GM20000 (cell line): ENCODE data around the gene CCR6.
A peak's percentile ranks its signal among the peaks of the same experiment; 100 is the strongest.

Source experiments
- DNase-seq: peaks from one replicate; pipeline ENCODE4 v3.0.0; 2012; ENCODE audit warnings: low spot score
- CTCF ChIP-seq: IDR thresholded peaks from 2 replicates; pipeline ENCODE4 v1.5.1; 2012; ENCODE audit warnings: mild to moderate bottlenecking, control low read depth; ENCODE audit errors: extremely low read depth, missing control alignments

Gene CCR6

GRCh38 chr6:167129159-167129558 is 6.3 kb downstream of the CCR6 start:
- no peak for TF ChIP-seq CTCF
- no peak for DNase-seq

- no peak for DNase-seq
- no peak for TF ChIP-seq CTCF
These were observed 6.7 kb downstream of the CCR6 start for GRCh38 chr6:167129562-167129961.

DNA sequence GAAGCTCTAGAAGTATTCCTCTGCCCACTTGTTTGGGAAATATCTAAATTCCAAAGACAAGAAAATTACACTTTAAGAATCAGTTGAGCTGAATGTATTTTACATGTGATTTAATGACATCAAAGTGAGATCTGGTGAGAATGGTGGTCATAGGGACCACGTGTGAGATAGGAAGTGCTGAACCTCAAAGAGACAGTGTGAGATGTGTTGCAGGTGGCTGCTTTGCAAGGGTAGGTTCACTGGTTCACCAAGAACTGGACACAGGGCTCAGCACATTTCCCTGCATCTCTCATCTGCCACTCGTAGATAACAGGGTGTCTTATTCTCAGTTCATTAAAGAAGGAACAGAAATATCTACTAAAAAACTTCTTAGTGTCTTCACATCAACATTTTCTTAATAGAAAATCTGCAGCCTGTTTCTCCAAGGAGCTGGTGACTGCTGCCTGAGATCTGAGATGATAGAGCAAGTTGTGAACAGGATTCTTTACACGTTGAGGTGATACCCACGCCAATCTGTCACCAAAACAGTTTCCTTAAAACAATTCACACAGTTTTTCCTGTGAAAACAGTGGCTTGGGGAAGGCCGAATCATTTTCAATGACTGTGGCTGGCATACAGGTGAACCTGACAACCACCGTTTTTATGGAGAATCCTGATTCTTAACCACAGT is 7.2 kb downstream of the CCR6 start:
- no peak for TF ChIP-seq CTCF
- DNase-seq = peak; percentile 72

GRCh38 chr6:167130712-167131684 is 8.1 kb downstream of the CCR6 start:
- no peak for TF ChIP-seq CTCF
- DNase-seq = peak; percentile 60

GRCh38 chr6:167134448-167135328 is 11.8 kb downstream of the CCR6 start:
- DNase-seq = no peak
- TF ChIP-seq CTCF = no peak

DNA sequence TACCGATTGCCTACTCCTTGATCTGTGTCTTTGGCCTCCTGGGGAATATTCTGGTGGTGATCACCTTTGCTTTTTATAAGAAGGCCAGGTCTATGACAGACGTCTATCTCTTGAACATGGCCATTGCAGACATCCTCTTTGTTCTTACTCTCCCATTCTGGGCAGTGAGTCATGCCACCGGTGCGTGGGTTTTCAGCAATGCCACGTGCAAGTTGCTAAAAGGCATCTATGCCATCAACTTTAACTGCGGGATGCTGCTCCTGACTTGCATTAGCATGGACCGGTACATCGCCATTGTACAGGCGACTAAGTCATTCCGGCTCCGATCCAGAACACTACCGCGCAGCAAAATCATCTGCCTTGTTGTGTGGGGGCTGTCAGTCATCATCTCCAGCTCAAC is 13.5 kb downstream of the CCR6 start:
- TF ChIP-seq CTCF = no peak
- DNase-seq = no peak
